Endothelial cell of umbilical vein (primary cell): ENCODE measurements around the gene SLC18B1. TPM values are rescaled to one million over a fixed set of nuclear protein-coding genes. Genes with fewer than 3 reads are reported as not detected.

Experiments used
- BruUV-seq: library from RNA; stranded (reverse); fragments of 400-500 nt; replicated peaks from 2 replicates; lab custom pipeline; 2021; lab: Mats Ljungman, UMichigan
- CTCF ChIA-PET: fragments of 300-600, 350-600 bp; sonication (Branson Sonifier 250); formaldehyde crosslinking; loops from one replicate; lab custom pipeline; 2021; ENCODE audit warnings: antibody characterized with exemption, inconsistent platforms; lab: Charles Lee
- POLR2A ChIA-PET: fragments of 300-600, 350-600 bp; sonication (Branson Sonifier 250); formaldehyde crosslinking; loops from one replicate; lab custom pipeline; 2021; ENCODE audit warnings: antibody characterized with exemption, inconsistent platforms; lab: Charles Lee
- DNase-seq: peaks from one replicate; pipeline ENCODE4 v3.0.0-alpha.2; 2011; ENCODE audit warnings: low read depth, low spot score
- FAIRE-seq: peaks from 2 replicates; lab custom pipeline; 2011; peaks lifted over from hg19 to GRCh38; lab: Jason Lieb, UNC
- H2AFZ ChIP-seq: 2 replicates; pipeline ENCODE4 v1.6.0; 2012; ENCODE audit warnings: low read depth, low read length, control low read depth, inconsistent platforms
- H3K27ac ChIP-seq: 2 replicates; pipeline ENCODE4 v1.5.1; 2011; ENCODE audit warnings: low read depth, mild to moderate bottlenecking, control low read depth, low read length, moderate library complexity; ENCODE audit not compliant: insufficient read depth
- H3K27me3 ChIP-seq, 2 experiments: 2 replicates each; pipeline versions ENCODE4 v1.6.0 to v1.6.1; 2011; ENCODE audit warnings: low read length in 2 of 2, mixed read lengths in 1 of 2; ENCODE audit not compliant: control insufficient read depth in 2 of 2, insufficient read depth in 2 of 2
- H3K36me3 ChIP-seq, 2 experiments: 2 replicates in 1 of 2; 3 replicates in 1 of 2; pipeline ENCODE4 v1.5.1; 2011; ENCODE audit warnings: low read length in 2 of 2, mild to moderate bottlenecking in 1 of 2, moderate library complexity in 1 of 2; ENCODE audit not compliant: control insufficient read depth in 2 of 2, insufficient read depth in 2 of 2; ENCODE audit errors: extremely low read depth in 1 of 2
- H3K4me1 ChIP-seq: 3 replicates; pipeline ENCODE4 v1.5.1; 2011; ENCODE audit warnings: mild to moderate bottlenecking, low read length; ENCODE audit not compliant: control insufficient read depth, insufficient read depth; ENCODE audit errors: extremely low read depth
- H3K4me2 ChIP-seq: 2 replicates; pipeline ENCODE4 v1.6.1; 2011; ENCODE audit warnings: low read length, control low read depth, mixed read lengths; ENCODE audit not compliant: insufficient read depth
- H3K4me3 ChIP-seq, 3 experiments: fragments of 200-600 bp in 1 of 3; sonication (generic), shearing (Covaris generic) in 1 of 3; replicated peaks in 1 of 3; 2 replicates each; pipeline ENCODE4 v1.5.1; 2011 to 2016; ENCODE audit warnings: control low read depth in 3 of 3, low read length in 3 of 3, mild to moderate bottlenecking in 2 of 3, inconsistent platforms in 1 of 3, low read depth in 1 of 3, moderate library complexity in 1 of 3; ENCODE audit not compliant: insufficient read depth in 1 of 3
- H3K79me2 ChIP-seq: 2 replicates; pipeline ENCODE4 v1.6.0; 2012; ENCODE audit warnings: low read length, inconsistent platforms; ENCODE audit not compliant: control insufficient read depth, insufficient read depth
- H3K9ac ChIP-seq: replicated peaks from 2 replicates; pipeline ENCODE3; 2011; ENCODE audit warnings: low read length, control low read depth; ENCODE audit not compliant: insufficient read depth; ENCODE audit errors: extremely low read depth
- H3K9me1 ChIP-seq: replicated peaks from 3 replicates; pipeline ENCODE4 v1.6.0; 2011; ENCODE audit warnings: mild to moderate bottlenecking, low read length; ENCODE audit not compliant: control insufficient read depth, insufficient read depth; ENCODE audit errors: extremely low read depth
- H3K9me3 ChIP-seq: replicated peaks from 2 replicates; pipeline ENCODE4 v1.5.1; 2012; ENCODE audit warnings: low read length, inconsistent platforms; ENCODE audit not compliant: control insufficient read depth, insufficient read depth
- H4K20me1 ChIP-seq: replicated peaks from 2 replicates; pipeline ENCODE3; 2011; ENCODE audit warnings: mild to moderate bottlenecking, low read length; ENCODE audit not compliant: control insufficient read depth, insufficient read depth; ENCODE audit errors: extremely low read depth
- EZH2 ChIP-seq: IDR thresholded peaks from 2 replicates; pipeline ENCODE4 v1.6.1; 2012; ENCODE audit warnings: borderline replicate concordance, low read depth, mild to moderate bottlenecking, moderate library complexity, low read length, inconsistent platforms; ENCODE audit not compliant: severe bottlenecking
- FOS ChIP-seq: IDR thresholded peaks from 2 replicates; pipeline ENCODE4 v1.6.1; 2011; ENCODE audit warnings: mild to moderate bottlenecking, low read length, moderate library complexity, borderline replicate concordance; ENCODE audit not compliant: insufficient read depth
- GATA2 ChIP-seq: IDR thresholded peaks from 2 replicates; pipeline ENCODE4 v1.7.0; 2011; ENCODE audit warnings: low read depth, mild to moderate bottlenecking, moderate library complexity, mixed read lengths, low read length; ENCODE audit not compliant: insufficient read length, insufficient read depth
- MYC ChIP-seq: IDR thresholded peaks from one replicate; pipeline ENCODE4 v1.6.1; 2011; ENCODE audit warnings: mild to moderate bottlenecking, low read depth, low read length
- POLR2A ChIP-seq: IDR thresholded peaks from 2 replicates; pipeline ENCODE4 v1.6.1; 2012; ENCODE audit warnings: low read depth, mild to moderate bottlenecking, control low read depth, low read length
- POLR2AphosphoS5 ChIP-seq: IDR thresholded peaks from 2 replicates; pipeline ENCODE4 v1.6.1; 2012; ENCODE audit warnings: low read depth, mild to moderate bottlenecking, control low read depth, low read length, moderate library complexity; ENCODE audit not compliant: insufficient read depth
- dilution Hi-C: fragments of 300-500 bp; cut with MboI; formaldehyde crosslinking; loops from one replicate; pipeline ENCODE4 v1.15.0; 2019; ENCODE audit warnings: low sequenced_read_pairs; ENCODE audit not compliant: extremely low pct_ligation_motif_present
- intact Hi-C: fragments of 100-400 bp; cut with micrococcal nuclease; formaldehyde crosslinking; loops from one replicate; pipeline ENCODE4 v1.10.0; 2022
- polyA plus RNA-seq, 4 experiments: library from polyadenylated mRNA; depleted of rRNA in 3 of 4; stranded (reverse) in 3 of 4; unstranded in 1 of 4; fragments of >200 nt; gene quantifications; 2 replicates each; pipeline versions ENCODE4 v1.2.1 to v1.2.3, GENCODE V29; 2011 to 2012; ENCODE audit warnings: missing spikeins in 1 of 4
- total RNA-seq: library from RNA; stranded (reverse); gene quantifications from 2 replicates; pipeline ENCODE4 v1.2.3, GENCODE V29; 2021
- TF ChIP-seq, protein P1 (sequence below), 2 donors: IDR thresholded peaks; 1 replicate in 1 of 2; 2 replicates in 1 of 2; pipeline ENCODE4 v1.5.1; 2011; ENCODE audit warnings: low read length in 2 of 2, mild to moderate bottlenecking in 2 of 2, moderate library complexity in 2 of 2, control low read depth in 1 of 2, inconsistent platforms in 1 of 2, low read depth in 1 of 2; ENCODE audit not compliant: insufficient read depth in 1 of 2; ENCODE audit errors: extremely low read depth in 1 of 2
- TF ChIP-seq, protein P2 (sequence below): IDR thresholded peaks from 2 replicates; pipeline ENCODE4 v1.6.1; 2011; ENCODE audit not compliant: insufficient read depth, insufficient read length

SLC18B1 gene
- total and polyA plus RNA-seq, 2 donors (not counting 3 experiments of a cell fraction or from before 2014, with no cell fraction given), result 8.4 to 9.2 TPM

DNA sequence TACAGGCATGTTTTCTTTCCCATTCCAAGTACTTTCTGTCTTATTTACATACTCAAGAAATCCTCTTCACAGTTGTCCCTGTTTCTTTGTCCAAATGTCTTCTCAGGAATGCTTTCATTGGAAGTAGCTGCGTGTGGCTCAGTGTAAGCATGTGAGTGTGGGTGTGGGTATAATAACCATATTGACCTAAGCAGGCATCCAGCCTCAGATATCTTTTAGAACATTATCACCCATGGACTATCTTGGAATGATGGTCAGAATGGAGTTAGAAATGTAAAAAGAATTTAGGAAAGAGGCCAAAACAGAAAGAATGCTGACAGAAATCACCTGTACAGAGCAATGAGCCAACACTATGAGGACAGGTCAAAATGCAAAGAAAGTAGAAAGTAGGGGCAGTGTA, 57.2 kb downstream of the SLC18B1 start:
- ChIA-PET CTCF (no interaction called here), POLR2A (no interaction called here)
- BruUV-seq, result no TSS peak
- Histone ChIP-seq H3K9ac (no peak overlapping the region), H3K9me1 (no peaks in the 10 kb centered on the region), H3K36me3 (no peaks in the 10 kb centered on the region), H3K27ac (no peak overlapping the region), H3K4me2 (no peak overlapping the region), H2AFZ (no peak overlapping the region), H3K4me1 (no peaks in the 10 kb centered on the region), H3K9me3 (no peaks in the 10 kb centered on the region), H3K79me2 (no peaks in the 10 kb centered on the region), H4K20me1 (no peaks in the 10 kb centered on the region), H3K4me3 (no peak overlapping the region), H3K27me3 (no peaks in the 10 kb centered on the region)
- TF ChIP-seq GATA2 (no peak), EZH2 (no peak), POLR2A (no peak), MYC (no peak), FOS (no peak), POLR2AphosphoS5 (no peak)
- TF ChIP-seq, protein P1, sequence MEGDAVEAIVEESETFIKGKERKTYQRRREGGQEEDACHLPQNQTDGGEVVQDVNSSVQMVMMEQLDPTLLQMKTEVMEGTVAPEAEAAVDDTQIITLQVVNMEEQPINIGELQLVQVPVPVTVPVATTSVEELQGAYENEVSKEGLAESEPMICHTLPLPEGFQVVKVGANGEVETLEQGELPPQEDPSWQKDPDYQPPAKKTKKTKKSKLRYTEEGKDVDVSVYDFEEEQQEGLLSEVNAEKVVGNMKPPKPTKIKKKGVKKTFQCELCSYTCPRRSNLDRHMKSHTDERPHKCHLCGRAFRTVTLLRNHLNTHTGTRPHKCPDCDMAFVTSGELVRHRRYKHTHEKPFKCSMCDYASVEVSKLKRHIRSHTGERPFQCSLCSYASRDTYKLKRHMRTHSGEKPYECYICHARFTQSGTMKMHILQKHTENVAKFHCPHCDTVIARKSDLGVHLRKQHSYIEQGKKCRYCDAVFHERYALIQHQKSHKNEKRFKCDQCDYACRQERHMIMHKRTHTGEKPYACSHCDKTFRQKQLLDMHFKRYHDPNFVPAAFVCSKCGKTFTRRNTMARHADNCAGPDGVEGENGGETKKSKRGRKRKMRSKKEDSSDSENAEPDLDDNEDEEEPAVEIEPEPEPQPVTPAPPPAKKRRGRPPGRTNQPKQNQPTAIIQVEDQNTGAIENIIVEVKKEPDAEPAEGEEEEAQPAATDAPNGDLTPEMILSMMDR (IDR thresholded peaks at IDR 0.05; ENCODE audit: extremely low read depth in 1 of 2, insufficient read depth in 1 of 2, low read depth in 1 of 2, low read length in 2 of 2), result no peak
- TF ChIP-seq, protein P2, sequence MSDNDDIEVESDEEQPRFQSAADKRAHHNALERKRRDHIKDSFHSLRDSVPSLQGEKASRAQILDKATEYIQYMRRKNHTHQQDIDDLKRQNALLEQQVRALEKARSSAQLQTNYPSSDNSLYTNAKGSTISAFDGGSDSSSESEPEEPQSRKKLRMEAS, result no peak
- dilution Hi-C loops, result no loop called here
- intact Hi-C loops, result no loop called here
- DNase-seq (no peak), FAIRE-seq (no peak)
